Sigmoid colon (tissue), 3 donors: ENCODE data around the gene TOR2A.

Experiments
- CTCF ChIP-seq, 4 experiments: fragments of 450-650 bp in 3 of 4; fragments of 200-600 bp in 1 of 4; IDR thresholded peaks; one replicate each; pipeline ENCODE4 v1.5.1; 2016 to 2019; ENCODE audit warnings: antibody characterized with exemption in 4 of 4, mild to moderate bottlenecking in 3 of 4, moderate library complexity in 2 of 4
- POLR2A ChIP-seq, 2 donors: fragments of 450-650 bp; IDR thresholded peaks; one replicate each; pipeline ENCODE4 v1.6.1; 2016; ENCODE audit warnings: antibody characterized with exemption in 2 of 2, mild to moderate bottlenecking in 2 of 2, moderate library complexity in 2 of 2

- TF ChIP-seq POLR2A (IDR thresholded peaks at IDR 0.05) = no peak
- no peak for TF ChIP-seq CTCF (IDR thresholded peaks at IDR 0.05)
Observed at GRCh38 chr9:127746959-127747569, 12.0 kb upstream of the TOR2A start.
